Measurements from ENCODE around the gene SBF2. TPM values are rescaled to one million over a fixed set of nuclear protein-coding genes. Genes with fewer than 3 reads are reported as not detected.

The SBF2 gene
- total RNA-seq, 1 experiment from 2014 or later: 33.5 TPM

- peak; percentile 90 for DNase-seq (ENCODE audit: low read depth)
Observed at GRCh38 chr11:9900253-9900652, 393.8 kb downstream of the SBF2 start.

GRCh38 chr11:9899676-9900075 lies 394.3 kb downstream of the SBF2 start:
- no peak for DNase-seq (ENCODE audit: low read depth)

DNA sequence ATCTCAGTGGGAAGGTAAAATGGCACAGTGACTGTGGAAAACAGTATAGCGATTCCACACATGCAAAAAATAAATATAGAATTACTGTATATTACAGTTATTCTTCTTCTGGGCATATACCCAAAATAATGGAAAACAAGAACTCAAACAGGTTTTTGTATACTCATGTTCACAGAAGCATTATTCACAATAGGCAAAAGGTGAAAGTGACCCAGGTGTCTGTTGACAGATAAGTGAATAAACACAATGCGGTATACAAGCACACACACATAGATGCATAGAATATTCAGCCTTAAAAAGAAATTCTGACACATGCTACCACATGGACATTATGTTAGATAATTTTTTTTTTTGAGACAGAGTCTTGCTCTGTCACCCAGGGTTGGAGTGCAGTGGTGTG lies 397.1 kb downstream of the SBF2 start:
- no peak for DNase-seq (ENCODE audit: low read depth)

GRCh38 chr11:9895006-9895405 lies 399.0 kb downstream of the SBF2 start:
- DNase-seq (ENCODE audit: low read depth): peak; percentile 80

DNA sequence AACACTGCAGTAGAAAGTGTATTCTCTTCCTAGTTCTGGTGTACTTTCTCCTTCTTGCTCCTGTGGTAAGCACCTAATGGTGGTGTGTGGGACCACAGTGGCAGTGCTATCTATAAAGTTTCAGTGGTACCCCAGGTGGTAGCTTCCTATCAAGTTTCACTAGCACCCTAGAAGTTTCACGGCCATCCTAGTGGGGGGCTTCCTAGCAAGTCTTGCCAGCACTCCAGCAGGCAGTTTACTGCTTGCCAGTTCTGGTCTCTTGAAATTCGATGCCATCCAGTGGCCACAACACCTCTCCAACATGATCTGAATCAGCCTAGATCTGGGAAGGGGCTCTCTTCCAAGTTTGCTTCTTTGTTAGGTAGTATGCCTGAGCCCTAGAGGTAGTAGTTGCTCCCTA lies 400.5 kb downstream of the SBF2 start:
- peak; percentile 29 for DNase-seq (ENCODE audit: low read depth)

DNA sequence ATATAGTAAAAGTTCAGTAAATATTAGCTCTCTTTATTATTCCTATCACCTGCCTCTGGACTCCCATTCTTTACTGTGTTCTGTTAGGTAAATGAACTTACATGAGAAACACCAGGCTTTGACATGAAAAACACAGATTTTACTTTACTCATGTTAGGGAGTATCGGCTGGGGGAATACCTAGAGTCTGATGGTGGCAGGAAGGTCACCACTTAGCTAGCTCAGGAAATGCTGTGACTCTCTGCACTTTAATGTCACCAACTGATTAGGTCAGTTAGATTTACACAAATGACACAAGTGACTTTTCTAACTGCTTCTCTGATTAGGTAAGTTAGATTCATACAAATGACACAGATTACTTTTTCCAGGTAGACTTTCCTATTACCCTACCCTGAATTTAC lies 405.1 kb downstream of the SBF2 start:
- DNase-seq (ENCODE audit: low read depth): no peak

DNA sequence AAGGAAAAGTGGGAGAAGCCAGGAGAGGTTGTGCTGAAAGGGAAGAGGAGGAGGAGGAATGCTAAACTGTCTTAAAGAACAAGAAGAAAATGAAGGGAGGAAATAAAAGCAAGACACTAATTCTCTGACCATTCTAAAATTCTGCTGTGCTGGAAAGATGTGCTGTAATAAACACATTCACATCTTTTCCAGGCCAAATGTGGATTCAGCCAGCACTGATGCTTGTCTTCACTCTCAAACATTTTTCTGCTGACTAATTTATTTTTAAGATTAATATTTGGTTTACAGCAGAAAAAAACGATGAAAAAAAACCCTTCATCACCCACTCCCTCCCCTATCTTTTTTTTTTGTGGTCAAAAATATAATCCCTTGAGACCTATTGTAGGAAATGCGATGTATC lies 406.5 kb downstream of the SBF2 start:
- DNase-seq (ENCODE audit: low read depth): no peak

DNA sequence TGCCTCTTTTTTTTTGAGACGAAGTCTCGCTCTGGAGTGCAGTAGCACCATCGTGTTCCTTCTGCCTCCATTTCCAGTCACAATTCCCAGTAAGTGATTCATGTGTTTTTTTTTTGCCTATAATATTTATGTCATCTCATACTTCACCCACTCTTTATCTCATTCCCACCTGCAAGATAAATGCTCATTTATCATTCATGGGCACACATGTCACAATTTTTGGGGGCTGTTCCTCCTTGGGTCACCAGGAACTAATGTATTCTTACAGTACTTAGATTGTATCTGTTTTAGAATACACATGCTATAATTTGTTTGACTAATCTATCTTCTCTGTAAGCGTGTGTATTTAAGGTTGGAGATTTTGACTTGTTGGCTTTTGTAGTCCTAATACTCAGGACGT lies 407.4 kb downstream of the SBF2 start:
- no peak for DNase-seq (ENCODE audit: low read depth)

- DNase-seq (ENCODE audit: low read depth): no peak
Observed at GRCh38 chr11:9884601-9885000, 409.4 kb downstream of the SBF2 start.

GRCh38 chr11:9880657-9881056 lies 413.4 kb downstream of the SBF2 start:
- no peak for DNase-seq (ENCODE audit: low read depth)

DNA sequence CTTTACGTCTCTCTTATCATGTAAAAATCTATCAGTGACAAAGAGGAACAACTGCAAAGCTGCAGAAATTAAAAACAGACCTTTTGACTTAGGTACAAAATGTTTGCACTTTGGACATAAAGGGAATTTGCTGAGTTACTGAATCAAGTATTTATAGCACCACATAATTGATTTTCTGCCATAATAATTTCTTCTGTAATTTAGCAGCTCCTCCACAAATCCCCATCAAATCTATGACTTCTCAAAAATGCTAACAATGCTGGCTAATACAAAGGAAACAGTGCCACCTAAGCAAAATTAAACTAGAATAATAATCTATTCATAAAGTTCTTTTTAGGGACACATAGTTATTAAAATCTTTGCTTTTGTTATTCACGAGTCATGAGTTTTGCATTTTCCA lies 415.1 kb downstream of the SBF2 start:
- no peak for DNase-seq (ENCODE audit: low read depth)

- no peak for DNase-seq (ENCODE audit: low read depth)
Observed at GRCh38 chr11:9876331-9876730, 417.7 kb downstream of the SBF2 start.

- no peak for DNase-seq (ENCODE audit: low read depth)
Observed at GRCh38 chr11:9875862-9876261, 418.2 kb downstream of the SBF2 start.

GRCh38 chr11:9875399-9875798 lies 418.6 kb downstream of the SBF2 start:
- no peak for DNase-seq (ENCODE audit: low read depth)

DNA sequence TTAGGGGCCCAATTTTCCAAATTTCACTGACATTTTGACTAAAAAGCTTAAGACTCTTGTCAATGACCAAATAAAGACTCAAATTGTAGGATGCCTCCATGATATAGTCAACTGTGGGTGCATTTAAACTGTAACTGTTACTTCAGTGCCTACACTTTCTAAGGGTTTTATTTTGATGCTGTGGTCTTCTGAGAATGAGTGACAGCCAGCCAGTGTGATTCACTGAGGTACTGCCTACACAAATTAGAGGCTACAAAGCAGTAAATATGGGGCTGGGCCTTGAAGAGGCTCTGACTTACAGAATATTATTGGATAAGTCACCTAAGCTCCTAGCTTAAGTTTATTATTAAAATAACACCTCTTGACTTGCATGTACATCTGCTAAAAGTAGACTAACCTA lies 419.6 kb downstream of the SBF2 start:
- no peak for DNase-seq (ENCODE audit: low read depth)

GRCh38 chr11:9868641-9869040 lies 425.4 kb downstream of the SBF2 start:
- DNase-seq (ENCODE audit: low read depth): peak; percentile 69

- no peak for DNase-seq (ENCODE audit: low read depth)
Observed at GRCh38 chr11:9862981-9863380, 431.0 kb downstream of the SBF2 start.

GRCh38 chr11:9861860-9862725 lies 431.9 kb downstream of the SBF2 start:
- DNase-seq (ENCODE audit: low read depth): peak; percentile 82

GRCh38 chr11:9859554-9860305 lies 434.3 kb downstream of the SBF2 start:
- peak; percentile 82 for DNase-seq (ENCODE audit: low read depth)

DNA sequence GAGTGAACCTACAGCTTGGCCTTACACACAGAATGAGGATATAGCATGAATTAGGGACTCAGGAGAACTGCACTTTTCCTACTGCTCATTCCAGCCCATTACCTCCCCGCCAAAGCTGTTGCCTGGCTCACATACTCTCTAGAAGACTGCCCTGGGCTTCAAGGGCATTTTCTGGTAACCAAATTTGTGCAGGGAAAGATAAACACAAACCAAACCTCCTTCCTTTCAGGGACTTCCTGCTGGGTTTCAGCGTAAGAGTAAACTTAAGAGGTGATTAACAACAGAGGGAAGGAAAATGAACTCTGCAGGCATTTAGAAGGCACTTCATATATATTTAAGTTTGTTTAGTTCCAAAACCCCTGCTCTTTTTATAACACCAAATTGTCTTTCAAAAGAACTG lies 435.2 kb downstream of the SBF2 start:
- peak; percentile 80 for DNase-seq (ENCODE audit: low read depth)

DNA sequence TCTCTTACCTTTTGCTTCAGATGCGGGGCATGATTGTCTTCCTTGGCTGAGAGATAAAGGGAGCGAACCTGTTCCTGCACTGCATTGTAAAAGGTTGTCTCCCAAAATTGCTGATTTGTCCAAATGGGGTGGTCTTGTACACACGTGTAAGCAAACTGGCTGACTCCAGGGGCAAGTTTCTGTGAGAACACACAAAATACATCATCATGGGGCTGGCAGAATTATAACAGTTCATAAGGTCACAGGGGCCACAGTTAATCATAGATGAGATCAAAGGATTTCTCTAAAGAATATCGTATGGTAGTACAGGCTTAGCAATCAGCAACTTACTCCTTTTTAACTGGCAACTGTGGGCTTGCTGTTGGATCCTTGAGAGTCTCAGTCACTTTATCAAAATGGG lies 435.8 kb downstream of the SBF2 start:
- DNase-seq (ENCODE audit: low read depth): peak; percentile 49

DNA sequence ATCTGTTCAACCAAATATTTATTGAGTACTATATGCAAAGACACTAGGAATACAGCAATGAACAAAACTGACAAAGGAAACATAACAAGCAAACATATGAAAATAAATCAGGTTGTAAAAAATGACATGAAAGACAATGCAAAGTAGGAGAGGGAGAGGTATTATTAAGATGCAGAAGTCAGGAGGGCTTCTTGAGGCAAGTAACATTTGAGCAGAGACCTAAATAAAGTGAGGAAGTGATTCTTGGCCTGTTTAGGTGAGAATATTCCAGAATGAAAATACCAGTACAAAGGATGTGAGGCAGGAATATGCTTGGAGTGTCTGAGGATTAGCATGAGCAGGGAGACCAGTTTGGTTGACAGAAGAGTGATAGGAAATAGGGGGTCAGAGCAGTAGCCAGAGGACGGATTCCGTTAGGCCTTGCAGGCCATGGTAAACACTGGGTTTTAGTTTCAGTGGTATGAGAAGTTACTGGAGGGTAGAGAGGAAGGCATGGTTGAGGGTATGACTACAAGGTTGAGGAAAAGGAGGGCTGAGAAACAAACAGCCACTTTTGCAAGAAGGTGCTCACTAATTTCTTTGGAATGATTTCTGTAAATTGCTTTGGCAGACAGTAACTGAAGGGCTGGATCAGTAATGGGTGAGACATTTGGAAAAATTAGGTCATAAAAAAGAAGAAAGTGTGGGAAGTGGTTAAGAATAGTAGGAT lies 438.3 kb downstream of the SBF2 start:
- no peak for DNase-seq (ENCODE audit: low read depth)
